K562 (cell line): Measurements from ENCODE around the gene FASTK. TPM values are rescaled to one million over a fixed set of nuclear protein-coding genes. Genes with fewer than 3 reads are reported as not detected.
A peak's percentile ranks its signal among the peaks of the same experiment; 100 is the strongest.

ENCODE experiments used
- CEBPZ ChIP-seq: fragments of 150-350 bp; IDR thresholded peaks from 2 replicates; pipeline ENCODE4 v1.6.1; 2014; ENCODE audit warnings: low read depth, mild to moderate bottlenecking, low read length, borderline replicate concordance
- FIP1L1 ChIP-seq: fragments of 200-400 bp; formaldehyde crosslinking; IDR thresholded peaks from 2 replicates; pipeline ENCODE4 v1.6.1; 2018; ENCODE audit warnings: mild to moderate bottlenecking, low read depth, low read length; ENCODE audit not compliant: poor library complexity, severe bottlenecking
- HNRNPK ChIP-seq: fragments of 200-400 bp; formaldehyde crosslinking; IDR thresholded peaks from one replicate; pipeline ENCODE4 v1.6.1; 2018; ENCODE audit warnings: mild to moderate bottlenecking, low read depth, low read length; ENCODE audit not compliant: poor library complexity, severe bottlenecking
- KLF13 ChIP-seq: fragments of 450-650 bp; IDR thresholded peaks from 2 replicates; pipeline ENCODE4 v1.6.1; 2016; ENCODE audit warnings: missing genetic modification characterization, low read depth, mild to moderate bottlenecking, missing compliant biosample characterization, moderate library complexity, borderline replicate concordance
- KLF6 ChIP-seq: fragments of 250-450 bp; sonication (Bioruptor Pico); IDR thresholded peaks from 2 replicates; pipeline ENCODE4 v1.4.0; 2020; ENCODE audit warnings: mild to moderate bottlenecking, moderate library complexity, borderline replicate concordance
- MBD1 ChIP-seq: fragments of 250-450 bp; sonication (Bioruptor Pico); IDR thresholded peaks from 2 replicates; pipeline ENCODE4 v1.8.0; 2022; ENCODE audit warnings: inconsistent platforms
- MEF2D ChIP-seq: conservative IDR thresholded peaks from 2 replicates; pipeline ENCODE4 v1.6.1; 2016; ENCODE audit warnings: low read depth, missing genetic modification characterization, missing compliant biosample characterization
- MYBL2 ChIP-seq, 2 experiments: fragments of 450-650 bp in 1 of 2; sonication (generic) in 1 of 2; formaldehyde crosslinking in 1 of 2; IDR thresholded peaks; 2 replicates each; pipeline versions ENCODE4 v1.6.1 to v1.8.1; 2017 to 2022; ENCODE audit warnings: borderline replicate concordance in 1 of 2, inconsistent platforms in 1 of 2, low read depth in 1 of 2, mild to moderate bottlenecking in 1 of 2, missing genetic modification reagents in 1 of 2, moderate library complexity in 1 of 2
- RBM34 ChIP-seq: fragments of 200-400 bp; formaldehyde crosslinking; IDR thresholded peaks from 2 replicates; pipeline ENCODE4 v1.6.1; 2018; ENCODE audit warnings: low read length, borderline replicate concordance; ENCODE audit not compliant: insufficient read depth
- RHOXF2B ChIP-seq: fragments of 250-450 bp; sonication (Bioruptor Pico); conservative IDR thresholded peaks from 2 replicates; pipeline ENCODE4 v1.5.1; 2021
- TAF7 ChIP-seq: fragments of 450-650 bp; IDR thresholded peaks from 2 replicates; pipeline ENCODE4 v1.6.1; 2016; ENCODE audit warnings: missing genetic modification characterization, missing compliant biosample characterization
- YBX1 ChIP-seq: fragments of 450-650 bp; IDR thresholded peaks from 2 replicates; pipeline ENCODE4 v1.7.1; 2016; ENCODE audit warnings: mild to moderate bottlenecking
- ZBTB5 ChIP-seq: fragments of 450-650 bp; IDR thresholded peaks from 2 replicates; pipeline ENCODE4 v1.6.1; 2017; ENCODE audit warnings: antibody characterized with exemption
- ZNF23 ChIP-seq: fragments of 250-450 bp; sonication (Bioruptor Pico); IDR thresholded peaks from 2 replicates; pipeline ENCODE4 v1.4.0; 2020; ENCODE audit warnings: mild to moderate bottlenecking
- ZNF277 ChIP-seq: fragments of 250-450 bp; sonication (Bioruptor Pico); IDR thresholded peaks from 2 replicates; pipeline ENCODE4 v1.8.0; 2022; ENCODE audit warnings: inconsistent platforms, mild to moderate bottlenecking, moderate library complexity, borderline replicate concordance
- ZNF77 ChIP-seq: fragments of 250-450 bp; sonication (Bioruptor Pico); IDR thresholded peaks from 2 replicates; pipeline ENCODE4 v1.5.0; 2020
- ZNF780A ChIP-seq: fragments of 250-450 bp; sonication (Bioruptor Pico); IDR thresholded peaks from 2 replicates; pipeline ENCODE4 v1.5.0; 2021; ENCODE audit warnings: mild to moderate bottlenecking
- ZNF79 ChIP-seq: fragments of 250-450 bp; sonication (Bioruptor Pico); IDR thresholded peaks from 2 replicates; pipeline ENCODE4 v1.4.0; 2020; ENCODE audit warnings: low read depth, mild to moderate bottlenecking, moderate library complexity
- polyA plus RNA-seq, 8 experiments: library from polyadenylated mRNA; depleted of rRNA in 4 of 8; stranded (reverse) in 5 of 8; unstranded in 3 of 8; fragments of >200 nt; fragmentation: Nextera tagmentation in 2 of 8; fragmentation: Illumina TruSeq in 1 of 8; extraction: Ambion mirVana in 2 of 8; extraction: Trizol in 1 of 8; gene quantifications; 2 replicates each; pipeline versions ENCODE4 v1.2.1 to v1.2.3, GENCODE V29; 2011 to 2014; ENCODE audit warnings: inconsistent platforms in 1 of 8, missing spikeins in 1 of 8
- total RNA-seq, 7 experiments: library from RNA; depleted of rRNA in 6 of 7; stranded (reverse); fragments of >200 nt in 6 of 7; fragmentation: Illumina TruSeq in 2 of 7; extraction: Trizol in 2 of 7; gene quantifications; 2 replicates each; pipeline versions ENCODE4 v1.2.1 to v1.2.3, GENCODE V29; 2011 to 2021; ENCODE audit warnings: low replicate concordance in 1 of 7

FASTK gene
- total and polyA plus RNA-seq, 9 of the 15 experiments (the other 6 are each of a cell fraction or from before 2014, with no cell fraction given) = 0.51 to 150 (median 48.2) TPM

- TF ChIP-seq KLF6 (CRISPR knock-in tag) (peak; percentile 80; the same call in 1 of the 2 replicates), MYBL2 (IDR thresholded peaks at IDR 0.05; ENCODE audit: low read depth) (no peak), MYBL2 (CRISPR knock-in tag; IDR thresholded peaks at IDR 0.05; ENCODE audit: borderline replicate concordance) (no peak), CEBPZ (peak; percentile 94), ZNF77 (CRISPR knock-in tag) (no peak), ZBTB5 (no peak), YBX1 (no peak), ZNF79 (peak; percentile 48; the same call in 1 of the 2 replicates), FIP1L1 (peak; percentile 51), ZNF277 (CRISPR knock-in tag) (no peak), ZNF780A (CRISPR knock-in tag) (no peak), RBM34 (no peak), ZNF23 (CRISPR knock-in tag) (no peak), KLF13 (tag) (peak; percentile 87; the same call in 1 of the 2 replicates), RHOXF2B (CRISPR knock-in tag) (no peak), MEF2D (no peak), TAF7 (peak; percentile 16; the same call in 1 of the 2 replicates), HNRNPK (no peak), MBD1 (no peak)
Observed at GRCh38 chr7:151028131-151028947, 52.3 kb downstream of the FASTK start, which contains the start of gene ABCB8 (continued).
